Transverse colon (tissue), 4 donors: ENCODE measurements around the gene ALOX5AP.

Source experiments
- CTCF ChIP-seq, 5 experiments: fragments of 200-600 bp in 3 of 5; fragments of 450-650 bp in 2 of 5; sonication (generic) in 3 of 5; IDR thresholded peaks; 1 replicate in 2 of 5; 2 replicates in 3 of 5; pipeline ENCODE4 v1.5.1; 2016 to 2017; ENCODE audit warnings: antibody characterized with exemption in 5 of 5, inconsistent platforms in 3 of 5, mild to moderate bottlenecking in 2 of 5, moderate library complexity in 1 of 5
- POLR2AphosphoS5 ChIP-seq, 3 donors: sonication (generic); formaldehyde crosslinking; IDR thresholded peaks; one replicate each; pipeline ENCODE4 v1.6.1; 2016; ENCODE audit warnings: antibody characterized with exemption in 3 of 3

GRCh38 chr13:30692113-30692512 is 43.2 kb upstream of the ALOX5AP start:
- no peak for TF ChIP-seq CTCF (IDR thresholded peaks at IDR 0.05)
- no peak for TF ChIP-seq POLR2AphosphoS5 (IDR thresholded peaks at IDR 0.05)
